Nephron progenitor cell (in vitro differentiated cells): ENCODE measurements around the gene HSD17B12.

ENCODE experiments used
- DNase-seq: peaks from one replicate; pipeline ENCODE4 v3.0.0; 2021
- H3K27ac Mint-ChIP-seq: 2 replicates; pipeline ENCODE4 v1.8.0; 2021; ENCODE audit warnings: mild to moderate bottlenecking, moderate library complexity, mixed read lengths
- H3K27me3 Mint-ChIP-seq: 2 replicates; pipeline ENCODE4 v1.8.0; 2021; ENCODE audit warnings: mild to moderate bottlenecking, low read depth, mixed read lengths; ENCODE audit not compliant: poor library complexity
- H3K36me3 Mint-ChIP-seq: 2 replicates; pipeline ENCODE4 v1.8.0; 2021; ENCODE audit warnings: low read depth, mixed read lengths
- H3K4me1 Mint-ChIP-seq: 2 replicates; pipeline ENCODE4 v1.8.0; 2021; ENCODE audit warnings: mixed read lengths
- H3K4me3 Mint-ChIP-seq: 2 replicates; pipeline ENCODE4 v1.8.0; 2021; ENCODE audit warnings: mild to moderate bottlenecking, moderate library complexity, mixed read lengths
- H3K9me3 Mint-ChIP-seq: 2 replicates; pipeline ENCODE4 v1.8.0; 2021; ENCODE audit warnings: mild to moderate bottlenecking, moderate library complexity, mixed read lengths
- TF ChIP-seq, protein P1 (sequence below): fragments of 200-600 bp; sonication (generic); IDR thresholded peaks from 2 replicates; pipeline ENCODE4 v1.5.0; 2021; ENCODE audit warnings: antibody characterized with exemption

Gene HSD17B12

DNA sequence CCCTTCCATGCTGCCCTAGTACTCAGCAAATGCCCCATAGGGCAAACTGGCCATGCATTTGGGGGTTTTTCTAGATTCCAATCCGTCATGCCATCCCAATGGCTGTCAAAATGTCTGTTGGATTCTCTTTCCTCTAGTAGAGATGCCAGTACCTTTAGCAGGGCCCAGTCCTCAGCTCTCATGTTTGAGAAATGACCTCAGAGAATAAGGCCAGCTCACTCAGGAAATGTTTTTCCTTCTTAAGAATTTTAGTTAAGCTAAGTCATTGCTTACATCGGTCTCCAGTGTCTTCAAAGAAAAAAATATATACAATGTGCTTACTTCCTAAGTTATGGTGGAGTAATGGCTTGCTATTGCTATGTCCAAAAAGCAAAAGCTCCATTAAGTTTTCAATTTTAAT lies 186.0 kb downstream of the HSD17B12 start:
- TF ChIP-seq, protein P1, sequence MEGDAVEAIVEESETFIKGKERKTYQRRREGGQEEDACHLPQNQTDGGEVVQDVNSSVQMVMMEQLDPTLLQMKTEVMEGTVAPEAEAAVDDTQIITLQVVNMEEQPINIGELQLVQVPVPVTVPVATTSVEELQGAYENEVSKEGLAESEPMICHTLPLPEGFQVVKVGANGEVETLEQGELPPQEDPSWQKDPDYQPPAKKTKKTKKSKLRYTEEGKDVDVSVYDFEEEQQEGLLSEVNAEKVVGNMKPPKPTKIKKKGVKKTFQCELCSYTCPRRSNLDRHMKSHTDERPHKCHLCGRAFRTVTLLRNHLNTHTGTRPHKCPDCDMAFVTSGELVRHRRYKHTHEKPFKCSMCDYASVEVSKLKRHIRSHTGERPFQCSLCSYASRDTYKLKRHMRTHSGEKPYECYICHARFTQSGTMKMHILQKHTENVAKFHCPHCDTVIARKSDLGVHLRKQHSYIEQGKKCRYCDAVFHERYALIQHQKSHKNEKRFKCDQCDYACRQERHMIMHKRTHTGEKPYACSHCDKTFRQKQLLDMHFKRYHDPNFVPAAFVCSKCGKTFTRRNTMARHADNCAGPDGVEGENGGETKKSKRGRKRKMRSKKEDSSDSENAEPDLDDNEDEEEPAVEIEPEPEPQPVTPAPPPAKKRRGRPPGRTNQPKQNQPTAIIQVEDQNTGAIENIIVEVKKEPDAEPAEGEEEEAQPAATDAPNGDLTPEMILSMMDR = no peak

GRCh38 chr11:43866969-43867368 lies 186.4 kb downstream of the HSD17B12 start:
- Mint-ChIP-seq H3K9me3 (peaks cover 4% of the 10 kb centered on the region), H3K4me3 (no peak overlapping the region), H3K27ac (no peak overlapping the region), H3K36me3 (no peaks in the 10 kb centered on the region), H3K4me1 (no peaks in the 10 kb centered on the region), H3K27me3 (peaks cover 56% of the 10 kb centered on the region)
- TF ChIP-seq, protein P1 = no peak
- no peak for DNase-seq

More for the DNA sequence above, 186.0 kb downstream of the HSD17B12 start:
- H3K27ac Mint-ChIP-seq = no peak overlapping the region
- DNase-seq = no peak
- peaks cover 5% of the 10 kb centered on the region for H3K9me3 Mint-ChIP-seq
- H3K4me1 Mint-ChIP-seq = no peaks in the 10 kb centered on the region
- H3K36me3 Mint-ChIP-seq = no peaks in the 10 kb centered on the region
- H3K4me3 Mint-ChIP-seq = no peak overlapping the region
- H3K27me3 Mint-ChIP-seq = peaks cover 51% of the 10 kb centered on the region

DNA sequence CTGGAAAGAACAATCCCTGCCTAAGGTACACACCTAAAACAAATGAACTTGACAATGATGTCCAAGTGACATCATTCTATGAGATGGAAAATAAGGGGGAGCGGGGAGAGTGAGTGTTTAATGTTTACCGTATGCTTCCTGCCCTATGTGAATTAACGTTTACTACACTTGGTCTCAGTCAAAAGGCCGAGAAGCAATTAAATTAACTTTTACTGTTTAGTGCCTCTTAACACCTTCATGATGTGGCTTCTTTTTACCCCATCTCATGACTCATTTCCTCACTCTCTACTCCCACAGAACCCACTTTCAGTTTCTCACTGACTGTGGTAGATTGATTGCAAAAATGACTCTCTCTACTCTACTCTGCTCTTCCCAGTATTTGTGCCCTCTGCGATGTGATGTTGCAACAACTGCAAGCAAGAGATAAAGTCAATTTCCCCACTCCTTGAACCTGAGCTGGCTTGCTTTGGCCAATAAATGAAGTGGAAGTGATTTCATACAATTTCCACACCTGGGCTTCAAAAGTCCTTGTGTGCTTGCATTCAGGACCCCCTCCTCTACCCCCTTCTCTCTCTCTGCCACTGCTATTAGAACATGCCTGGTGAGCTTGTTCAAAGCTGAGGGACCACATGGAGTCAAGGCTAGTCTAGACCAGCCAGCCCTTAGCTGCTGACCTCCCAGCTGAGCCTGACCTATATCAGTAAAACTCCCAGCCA lies 188.5 kb downstream of the HSD17B12 start:
- no peaks in the 10 kb centered on the region for H3K4me1 Mint-ChIP-seq
- H3K27me3 Mint-ChIP-seq = peaks cover 68% of the 10 kb centered on the region
- no peak overlapping the region for H3K4me3 Mint-ChIP-seq
- TF ChIP-seq, protein P1 = no peak
- DNase-seq = no peak
- no peaks in the 10 kb centered on the region for H3K9me3 Mint-ChIP-seq
- no peaks in the 10 kb centered on the region for H3K36me3 Mint-ChIP-seq
- H3K27ac Mint-ChIP-seq = no peak overlapping the region

- no peak for DNase-seq
- Mint-ChIP-seq H3K36me3 (no peaks in the 10 kb centered on the region), H3K27me3 (peaks cover 82% of the 10 kb centered on the region), H3K27ac (no peak overlapping the region), H3K9me3 (no peaks in the 10 kb centered on the region), H3K4me1 (no peaks in the 10 kb centered on the region), H3K4me3 (no peak overlapping the region)
- TF ChIP-seq, protein P1 = no peak
Observed at GRCh38 chr11:43871051-43871450, 190.5 kb downstream of the HSD17B12 start.

GRCh38 chr11:43872995-43873394 lies 192.5 kb downstream of the HSD17B12 start:
- peaks cover 87% of the 10 kb centered on the region for H3K27me3 Mint-ChIP-seq
- TF ChIP-seq, protein P1 = no peak

DNA sequence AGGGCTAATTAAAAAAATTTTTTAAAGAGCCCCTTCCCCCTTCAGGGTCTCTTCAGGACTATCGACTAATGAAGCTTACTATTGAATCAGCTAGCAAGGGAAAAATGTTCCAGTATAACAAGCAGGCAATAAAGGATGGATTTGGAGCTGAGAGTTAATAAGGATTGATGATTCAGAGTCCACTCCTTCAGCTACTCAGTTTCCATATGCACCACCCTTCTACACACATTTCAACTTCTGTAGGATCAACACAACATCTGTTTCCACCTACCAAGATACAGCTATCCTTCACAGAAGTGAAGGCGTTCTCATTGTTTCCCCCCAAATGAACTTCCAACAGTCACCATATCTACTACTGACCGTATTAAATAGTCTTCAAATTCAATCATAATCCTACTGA lies 193.5 kb downstream of the HSD17B12 start:
- Mint-ChIP-seq H3K27ac (no peak overlapping the region), H3K4me1 (no peaks in the 10 kb centered on the region), H3K9me3 (peaks cover 4% of the 10 kb centered on the region), H3K36me3 (no peaks in the 10 kb centered on the region), H3K4me3 (no peak overlapping the region), H3K27me3 (peaks cover 91% of the 10 kb centered on the region)
- TF ChIP-seq, protein P1 = no peak
- DNase-seq = no peak

More at GRCh38 chr11:43872995-43873394, 192.5 kb downstream of the HSD17B12 start:
- no peak for DNase-seq
- no peaks in the 10 kb centered on the region for H3K9me3 Mint-ChIP-seq
- H3K4me1 Mint-ChIP-seq = no peaks in the 10 kb centered on the region
- H3K4me3 Mint-ChIP-seq = no peak overlapping the region
- H3K36me3 Mint-ChIP-seq = no peaks in the 10 kb centered on the region
- no peak overlapping the region for H3K27ac Mint-ChIP-seq
